ENCODE results near the gene DERL2.

GRCh38 chr17:5422505-5422904 lies 63.5 kb downstream of the DERL2 start:
- TF ChIP-seq CTCF (conservative IDR thresholded peaks at IDR 0.05) (no peak), ZFX (IDR thresholded peaks at IDR 0.05) (no peak)
